Measurements from ENCODE around the gene PRELP.
"Not testable (repeated sequence)": the region's sequence is repeated elsewhere in the genome, so short reads cannot be mapped to it uniquely, and the experiment has no call there.

Gene PRELP

DNA sequence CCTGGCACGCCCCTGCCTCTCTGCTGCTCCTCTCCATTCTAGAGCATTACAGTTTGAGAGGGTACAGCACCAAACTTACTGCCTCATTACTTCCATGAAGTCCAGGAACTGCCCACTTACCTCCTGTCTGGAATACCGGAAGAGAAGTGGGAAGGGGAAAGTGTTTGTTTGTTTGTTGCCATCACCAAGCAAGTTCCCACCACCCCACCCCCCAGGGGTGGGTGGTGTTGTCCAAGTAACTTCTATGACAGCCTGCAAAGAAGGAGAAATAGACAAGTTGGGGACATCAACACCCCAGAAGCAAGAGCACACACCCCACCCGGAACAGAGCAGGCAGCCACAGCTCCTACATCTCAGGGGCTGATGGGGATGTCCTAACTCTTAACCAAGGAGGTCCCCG lies 36.3 kb downstream of the PRELP start:
- DNase-seq (ENCODE audit: insufficient read length, low spot score) (no peak), FAIRE-seq (no peak)
- no peak for TF ChIP-seq CTCF (IDR thresholded peaks at IDR 0.05; ENCODE audit: insufficient read depth, missing control alignments)

- TF ChIP-seq CTCF (IDR thresholded peaks at IDR 0.05; ENCODE audit: insufficient read depth, missing control alignments) = no peak
- no peak for FAIRE-seq
- DNase-seq (ENCODE audit: insufficient read length, low spot score) = no peak
These were observed 36.9 kb downstream of the PRELP start for GRCh38 chr1:203512517-203512847.

DNA sequence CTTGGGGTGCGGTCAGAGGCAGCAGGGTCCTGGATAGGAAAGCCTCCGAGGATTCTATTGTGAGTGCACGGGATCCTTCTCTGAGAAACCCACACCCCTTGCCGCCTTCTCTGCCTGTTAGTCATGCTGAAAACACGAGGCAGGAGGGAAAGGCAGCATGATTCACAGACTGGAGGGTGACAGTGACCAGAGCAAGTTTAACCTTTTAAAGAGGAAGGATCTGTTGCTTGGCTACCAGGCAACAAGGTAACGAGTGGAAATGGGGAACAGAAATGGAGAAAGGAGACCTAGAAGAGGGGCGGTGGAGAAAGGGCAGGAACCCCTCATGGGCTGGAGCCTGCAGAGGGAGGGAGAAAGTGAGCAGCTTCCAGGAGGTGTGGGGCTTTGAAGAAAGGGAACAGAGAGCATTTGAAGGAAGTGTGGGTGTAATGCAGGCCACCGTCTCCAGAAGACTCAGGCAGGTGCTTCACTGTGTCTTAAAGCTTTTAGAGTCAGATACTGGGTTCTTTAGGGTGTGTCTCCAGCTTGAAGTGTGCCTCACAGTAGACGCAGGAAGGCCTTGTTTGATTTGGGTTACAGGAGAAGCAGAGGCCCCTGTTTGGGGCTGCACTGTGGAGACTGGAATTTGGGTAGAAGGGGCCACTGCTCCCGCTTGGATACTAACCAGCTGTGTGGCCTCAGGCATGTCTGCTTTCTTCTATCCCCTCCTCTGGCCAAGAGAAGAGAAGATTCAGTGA lies 37.4 kb downstream of the PRELP start:
- no peak for TF ChIP-seq CTCF (IDR thresholded peaks at IDR 0.05; ENCODE audit: insufficient read depth, missing control alignments)
- DNase-seq (ENCODE audit: insufficient read length, low spot score) = no peak
- no peak for FAIRE-seq

DNA sequence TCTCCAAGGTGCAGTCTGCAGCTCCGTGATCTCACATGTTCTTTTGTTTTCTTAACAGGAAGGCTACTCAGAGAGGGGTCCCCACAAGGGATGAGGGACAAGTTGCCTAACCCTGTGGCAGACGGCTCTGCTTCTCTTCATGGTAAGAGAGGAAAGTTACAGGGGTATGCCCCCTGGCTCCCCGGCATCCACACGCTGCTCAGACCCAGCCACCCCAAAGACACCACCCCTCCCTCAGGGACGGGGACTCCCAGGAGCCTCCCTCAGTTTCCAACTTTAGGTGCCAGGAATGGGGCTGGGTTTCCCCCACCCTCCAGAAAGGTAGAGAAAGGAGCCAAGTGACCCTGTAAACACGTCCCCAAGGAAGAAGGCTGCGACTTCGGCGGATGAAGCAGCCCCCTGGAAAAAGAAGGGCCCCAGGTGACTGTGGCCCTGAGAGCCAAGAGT lies 38.0 kb downstream of the PRELP start:
- DNase-seq (ENCODE audit: insufficient read length, low spot score) = no peak
- TF ChIP-seq CTCF (IDR thresholded peaks at IDR 0.05; ENCODE audit: insufficient read depth, missing control alignments) = no peak
- FAIRE-seq = no peak

- TF ChIP-seq CTCF (IDR thresholded peaks at IDR 0.05; ENCODE audit: insufficient read depth, missing control alignments) = no peak
- DNase-seq (ENCODE audit: insufficient read length, low spot score) (no peak), FAIRE-seq (no peak)
These were observed 40.6 kb downstream of the PRELP start for GRCh38 chr1:203516184-203516583.

DNA sequence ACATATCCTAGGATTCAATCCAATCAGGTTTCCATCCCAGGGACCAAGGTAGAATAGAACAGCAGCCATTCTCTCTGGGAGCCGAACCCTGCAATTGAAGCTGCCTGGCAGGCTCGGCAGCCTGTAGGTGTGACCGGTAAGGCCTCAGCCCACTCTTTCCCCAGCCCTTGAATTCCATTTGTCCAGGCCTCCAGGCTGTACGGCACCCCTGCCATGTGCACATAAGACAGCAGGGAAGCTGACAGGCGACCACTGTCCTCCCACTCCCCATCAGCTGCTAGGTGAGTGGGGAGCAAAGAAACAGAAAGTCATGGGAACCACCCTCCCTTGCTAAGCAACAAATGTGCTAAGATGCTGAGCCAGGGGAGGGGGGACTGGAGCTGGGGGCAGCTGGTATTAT lies 41.3 kb downstream of the PRELP start:
- TF ChIP-seq CTCF (IDR thresholded peaks at IDR 0.05; ENCODE audit: insufficient read depth, missing control alignments) = no peak
- FAIRE-seq (no peak), DNase-seq (ENCODE audit: insufficient read length, low spot score) (no peak)

- no peak for DNase-seq (ENCODE audit: insufficient read length, low spot score)
- FAIRE-seq = no peak
- no peak for TF ChIP-seq CTCF (IDR thresholded peaks at IDR 0.05; ENCODE audit: insufficient read depth, missing control alignments)
These were observed 42.0 kb downstream of the PRELP start for GRCh38 chr1:203517426-203518110.

DNA sequence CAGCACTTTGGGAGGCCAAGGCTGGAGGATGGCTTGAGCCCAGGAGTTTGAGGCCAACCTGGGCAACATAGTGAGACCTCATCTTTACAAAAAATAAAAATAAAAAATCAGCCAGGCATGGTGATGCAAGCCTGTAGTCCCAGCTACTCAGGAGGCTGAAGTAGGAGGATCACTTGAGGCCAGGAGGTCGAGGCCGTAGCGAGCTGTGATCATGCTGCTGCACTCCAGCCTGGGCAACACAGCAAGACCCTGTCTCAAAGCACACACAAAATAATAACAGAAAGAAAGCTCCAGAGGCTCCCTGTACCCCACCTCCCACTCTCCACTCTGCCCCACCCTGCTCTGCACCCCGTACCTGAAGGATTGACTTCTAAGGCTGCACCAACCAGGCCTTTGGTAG lies 42.5 kb downstream of the PRELP start:
- not testable (repeated sequence) for DNase-seq (ENCODE audit: insufficient read length, low spot score); FAIRE-seq

All from D721Med (cell line).